Measurements from ENCODE around the gene CAND2.

GRCh38 chr3:12752809-12753208 is 43.7 kb upstream of the CAND2 start:
- TF ChIP-seq CTCF (conservative IDR thresholded peaks at IDR 0.05) (no peak), EZH2 (IDR thresholded peaks at IDR 0.05; ENCODE audit: low read depth) (no peak)

All from PC-9 (cell line).